ENCODE results near the gene FAM219A.

The FAM219A gene

DNA sequence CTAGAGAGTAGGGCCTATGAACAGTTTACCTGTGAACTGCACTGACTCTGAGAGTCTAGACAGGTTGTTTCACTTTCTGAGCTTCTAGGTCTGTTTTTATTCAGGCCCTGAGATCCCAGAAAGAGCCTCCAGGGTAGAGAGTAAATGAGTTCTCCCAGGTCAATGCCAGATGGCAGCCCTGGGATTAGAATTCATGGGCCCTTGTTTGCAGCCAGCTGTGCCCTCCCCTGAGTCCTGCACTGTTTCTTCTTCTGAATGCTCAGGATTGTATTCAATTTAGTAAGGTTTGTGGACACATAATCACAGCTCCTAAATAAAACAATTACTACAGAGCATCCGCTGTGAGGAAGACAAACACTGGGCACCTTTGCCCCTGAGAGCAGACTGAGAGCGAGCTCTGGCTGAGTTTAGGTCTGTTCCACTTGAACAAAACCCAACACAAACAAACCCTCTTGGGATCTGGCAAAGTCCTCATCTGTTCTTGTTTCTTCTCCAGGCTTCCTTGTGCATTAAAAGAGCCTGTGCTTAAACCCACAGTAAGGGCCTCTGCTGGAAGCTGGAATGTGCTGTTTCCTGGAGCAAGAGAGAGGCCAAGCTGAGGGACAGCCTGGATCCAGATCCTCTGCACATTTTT lies 29.9 kb downstream of the FAM219A start:
- POLR2A ChIA-PET, result no interaction called here
- DNase-seq (ENCODE audit: low read depth, low spot score), result no peak
- H3K4me3 ChIP-seq (ENCODE audit: low read depth, low read length), result no peak overlapping the region
- TF ChIP-seq, protein P1, sequence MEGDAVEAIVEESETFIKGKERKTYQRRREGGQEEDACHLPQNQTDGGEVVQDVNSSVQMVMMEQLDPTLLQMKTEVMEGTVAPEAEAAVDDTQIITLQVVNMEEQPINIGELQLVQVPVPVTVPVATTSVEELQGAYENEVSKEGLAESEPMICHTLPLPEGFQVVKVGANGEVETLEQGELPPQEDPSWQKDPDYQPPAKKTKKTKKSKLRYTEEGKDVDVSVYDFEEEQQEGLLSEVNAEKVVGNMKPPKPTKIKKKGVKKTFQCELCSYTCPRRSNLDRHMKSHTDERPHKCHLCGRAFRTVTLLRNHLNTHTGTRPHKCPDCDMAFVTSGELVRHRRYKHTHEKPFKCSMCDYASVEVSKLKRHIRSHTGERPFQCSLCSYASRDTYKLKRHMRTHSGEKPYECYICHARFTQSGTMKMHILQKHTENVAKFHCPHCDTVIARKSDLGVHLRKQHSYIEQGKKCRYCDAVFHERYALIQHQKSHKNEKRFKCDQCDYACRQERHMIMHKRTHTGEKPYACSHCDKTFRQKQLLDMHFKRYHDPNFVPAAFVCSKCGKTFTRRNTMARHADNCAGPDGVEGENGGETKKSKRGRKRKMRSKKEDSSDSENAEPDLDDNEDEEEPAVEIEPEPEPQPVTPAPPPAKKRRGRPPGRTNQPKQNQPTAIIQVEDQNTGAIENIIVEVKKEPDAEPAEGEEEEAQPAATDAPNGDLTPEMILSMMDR (IDR thresholded peaks at IDR 0.05; ENCODE audit: insufficient read depth, low read length, missing control alignments), result no peak
- CTCF ChIA-PET, result interaction anchor here (1.0 to 6.7 kb wide), 8 partner anchors 8 to 163 kb away, joined by 3 to 36 read pairs (median 5); no protein-coding TSS in a partner anchor

DNA sequence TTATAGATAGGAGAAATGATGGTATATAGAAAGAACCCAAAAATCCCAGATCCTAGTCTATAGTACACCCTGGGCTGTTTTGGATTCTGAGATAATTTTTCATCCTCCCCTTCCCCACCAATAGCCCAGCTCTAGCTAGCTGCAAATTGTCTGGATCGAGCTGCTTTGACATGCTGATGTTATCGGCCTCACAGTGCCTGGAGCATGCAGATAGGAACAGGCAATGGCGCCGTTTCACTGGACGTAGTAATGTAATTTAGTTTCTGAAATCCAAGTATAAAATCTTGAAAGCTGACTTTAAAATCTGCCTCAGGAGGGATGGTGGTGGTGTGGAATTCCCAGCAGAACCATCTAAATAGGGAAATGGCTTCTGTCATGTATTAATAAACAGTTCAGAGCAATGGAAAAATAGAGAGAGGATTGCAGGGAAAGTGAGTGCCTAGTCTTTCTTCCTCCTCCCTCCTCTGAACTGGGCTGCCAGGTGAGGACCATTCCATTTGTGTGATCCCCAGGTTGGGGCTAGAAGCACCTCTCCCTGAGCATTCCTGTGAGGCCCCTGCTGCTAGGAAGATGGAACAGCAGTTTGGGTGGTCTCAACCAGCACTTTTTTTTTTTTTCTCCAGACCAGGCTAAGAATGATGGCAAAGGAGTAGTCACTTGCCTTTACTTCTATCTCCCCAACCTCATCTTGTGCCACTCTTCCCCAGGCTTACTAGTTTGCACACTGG lies 31.9 kb downstream of the FAM219A start:
- ChIA-PET POLR2A (no interaction called here), CTCF (interaction anchor here (0.9 to 6.7 kb wide), 6 partner anchors 11 to 177 kb away, joined by 3 to 36 read pairs (median 9); no protein-coding TSS in a partner anchor)
- TF ChIP-seq, protein P1 (IDR thresholded peaks at IDR 0.05; ENCODE audit: insufficient read depth, low read length, missing control alignments), result no peak
- DNase-seq (ENCODE audit: low read depth, low spot score), result no peak
- no peak overlapping the region for H3K4me3 ChIP-seq (ENCODE audit: low read depth, low read length)

DNA sequence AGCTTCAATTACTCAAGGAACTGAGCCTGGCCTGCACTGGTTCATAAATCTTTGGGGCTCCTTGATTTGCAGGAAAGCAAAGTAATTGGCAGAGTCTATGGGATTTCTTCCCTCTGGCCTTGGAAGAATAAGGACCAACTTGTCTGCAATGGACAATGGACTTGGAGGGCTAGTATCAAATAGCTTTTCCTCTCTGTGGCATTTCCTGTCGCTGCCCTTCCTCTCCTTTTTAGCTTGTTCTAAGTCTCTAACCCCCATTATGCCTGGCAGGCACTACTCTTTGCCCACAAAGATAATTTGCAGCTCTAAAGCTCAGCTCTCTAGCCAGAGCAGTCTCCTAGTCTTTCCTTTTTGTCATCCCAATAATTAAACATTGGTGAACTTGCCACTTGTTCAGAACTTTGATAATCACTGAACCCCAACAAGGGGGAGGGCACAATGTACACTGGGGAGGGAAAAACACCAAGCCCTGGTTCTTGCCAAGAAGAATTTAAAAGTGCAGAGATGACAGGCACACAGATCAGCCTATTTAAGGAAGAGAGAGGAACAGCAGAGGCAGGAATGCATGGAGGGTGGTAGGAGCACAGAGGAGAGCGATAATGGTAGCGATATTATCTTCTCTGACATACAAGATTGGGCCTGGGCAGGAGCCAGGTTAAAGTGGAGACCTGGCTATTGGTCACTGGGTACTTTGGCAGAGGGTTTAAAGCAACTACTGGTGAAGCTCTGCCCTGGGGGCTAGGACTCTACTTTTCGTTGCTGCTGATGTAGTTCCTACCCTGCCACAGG lies 38.5 kb downstream of the FAM219A start:
- ChIA-PET POLR2A (no interaction called here), CTCF (interaction anchor here (0.7 to 5.1 kb wide), 3 partner anchors 8 to 17 kb away, joined by 3 to 34 read pairs (median 3); no protein-coding TSS in a partner anchor)
- no peak overlapping the region for H3K4me3 ChIP-seq (ENCODE audit: low read depth, low read length)
- TF ChIP-seq, protein P1 (IDR thresholded peaks at IDR 0.05; ENCODE audit: insufficient read depth, low read length, missing control alignments), result no peak
- DNase-seq (ENCODE audit: low read depth, low spot score), result no peak

DNA sequence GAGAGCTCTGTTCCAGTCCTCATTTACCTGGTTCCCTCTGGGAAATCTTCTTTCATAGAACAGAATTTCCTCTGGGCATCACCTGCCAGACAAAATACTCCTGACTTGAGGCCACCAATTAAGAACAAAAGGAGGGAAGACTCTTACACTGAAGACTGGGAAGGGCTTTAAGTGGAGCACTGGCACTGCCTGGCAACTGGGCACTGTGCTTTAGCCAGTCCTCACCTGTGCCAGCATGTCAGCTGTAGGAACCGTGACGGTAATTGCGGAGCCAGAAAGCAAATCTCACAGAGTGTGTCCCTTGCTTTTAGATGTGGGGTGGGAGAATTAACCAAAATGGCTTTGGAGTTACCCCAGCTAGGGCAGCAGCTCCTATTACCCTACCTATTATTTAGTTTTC lies 40.6 kb downstream of the FAM219A start:
- ChIA-PET POLR2A (no interaction called here), CTCF (interaction anchor here (0.6 to 6.8 kb wide), 4 partner anchors 13 to 130 kb away, joined by 3 to 83 read pairs (median 7); no protein-coding TSS in a partner anchor)
- no peak overlapping the region for H3K4me3 ChIP-seq (ENCODE audit: low read depth, low read length)
- TF ChIP-seq, protein P1 (IDR thresholded peaks at IDR 0.05; ENCODE audit: insufficient read depth, low read length, missing control alignments), result no peak
- no peak for DNase-seq (ENCODE audit: low read depth, low spot score)

DNA sequence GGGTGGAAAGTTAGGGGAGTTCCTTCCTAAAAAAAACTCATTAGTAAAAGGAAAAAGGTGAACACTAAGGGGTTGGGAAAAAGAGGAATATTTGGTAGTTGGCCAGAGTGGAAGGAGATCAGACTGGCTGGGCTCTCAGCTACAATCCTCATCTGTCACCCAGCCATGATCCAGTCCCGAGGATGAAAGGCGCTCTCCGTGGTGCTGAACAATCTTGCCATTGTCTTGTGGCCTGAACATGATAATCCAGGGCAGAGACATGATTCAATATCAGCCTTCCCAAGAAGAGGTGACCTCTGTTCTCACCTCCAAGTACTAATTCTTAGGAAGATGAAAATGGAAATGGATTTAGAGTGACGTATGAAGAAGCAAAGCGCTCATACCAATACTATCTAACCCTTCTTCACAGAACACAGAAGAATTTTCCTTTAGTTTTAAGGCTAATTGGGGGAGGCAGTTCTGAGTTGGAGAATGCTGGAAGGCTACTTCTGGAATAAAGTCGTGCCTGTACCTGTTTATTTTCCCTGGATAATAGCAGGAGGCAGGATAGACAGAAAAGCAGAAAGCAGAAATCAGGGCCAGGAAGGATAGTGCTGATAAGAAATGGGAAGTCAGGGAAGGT lies 45.0 kb downstream of the FAM219A start:
- POLR2A ChIA-PET, result interaction anchor here (1.2 kb wide), 1 partner anchor 18 kb away, joined by 3 read pairs; no protein-coding TSS in a partner anchor
- TF ChIP-seq, protein P1 (IDR thresholded peaks at IDR 0.05; ENCODE audit: insufficient read depth, low read length, missing control alignments), result no peak
- no peak for DNase-seq (ENCODE audit: low read depth, low spot score)
- H3K4me3 ChIP-seq (ENCODE audit: low read depth, low read length), result no peak overlapping the region
- CTCF ChIA-PET, result interaction anchor here (0.9 to 6.8 kb wide), 3 partner anchors 9 to 178 kb away, joined by 3 to 83 read pairs (median 7); no protein-coding TSS in a partner anchor
